H1 (cell line): ENCODE measurements around the gene BSN. TPM values are rescaled to one million over a fixed set of nuclear protein-coding genes. Genes with fewer than 3 reads are reported as not detected.

Experiments
- CTCF ChIA-PET: fragments of 300-600 bp; sonication (Branson Sonifier 250); formaldehyde crosslinking; loops from one replicate; lab custom pipeline; 2021; ENCODE audit not compliant: partially characterized antibody; lab: Charles Lee
- POLR2A ChIA-PET: fragments of 300-600 bp; sonication (Branson Sonifier 250); formaldehyde crosslinking; loops from one replicate; lab custom pipeline; 2021; ENCODE audit warnings: inconsistent platforms; ENCODE audit not compliant: partially characterized antibody; lab: Charles Lee
- DNase-seq, 2 experiments: peaks; one replicate each; pipeline versions ENCODE4 v3.0.0 to v3.0.0-alpha.2; 2010 to 2022; ENCODE audit warnings: low spot score in 2 of 2, low read depth in 1 of 2, mixed read lengths in 1 of 2
- FAIRE-seq: peaks from 2 replicates; lab custom pipeline; 2011; peaks lifted over from hg19 to GRCh38; lab: Jason Lieb, UNC
- H2AFZ ChIP-seq: 2 replicates; pipeline ENCODE4 v1.8.1; 2012; ENCODE audit warnings: low read length, inconsistent platforms
- H2AK5ac ChIP-seq: 2 replicates; pipeline ENCODE4 v1.6.1; 2013; ENCODE audit warnings: low read depth, low read length
- H2BK120ac ChIP-seq: replicated peaks from 2 replicates; pipeline ENCODE3; 2013; ENCODE audit warnings: low read depth, low read length, inconsistent platforms
- H2BK12ac ChIP-seq: 2 replicates; pipeline ENCODE4 v1.6.1; 2013; ENCODE audit warnings: low read depth, low read length
- H2BK15ac ChIP-seq: 2 replicates; pipeline ENCODE4 v1.6.1; 2013; ENCODE audit warnings: low read length
- H2BK20ac ChIP-seq: 2 replicates; pipeline ENCODE4 v1.6.1; 2013; ENCODE audit warnings: low read length
- H2BK5ac ChIP-seq: 2 replicates; pipeline ENCODE4 v1.6.1; 2013; ENCODE audit warnings: low read depth, low read length
- H3K14ac ChIP-seq: 2 replicates; pipeline ENCODE4 v1.6.1; 2013; ENCODE audit warnings: inconsistent platforms; ENCODE audit not compliant: insufficient read length
- H3K18ac ChIP-seq: 2 replicates; pipeline ENCODE4 v1.6.1; 2013; ENCODE audit warnings: low read length; ENCODE audit errors: extremely low read depth
- H3K23ac ChIP-seq: 2 replicates; pipeline ENCODE4 v1.6.1; 2013; ENCODE audit warnings: inconsistent platforms; ENCODE audit not compliant: insufficient read length
- H3K23me2 ChIP-seq: 2 replicates; pipeline ENCODE4 v1.6.1; 2013; ENCODE audit warnings: low read depth, low read length
- H3K27ac ChIP-seq: 2 replicates; pipeline ENCODE4 v1.6.1; 2011; ENCODE audit warnings: low read depth, low read length, inconsistent platforms
- H3K27me3 ChIP-seq, 4 experiments: replicated peaks in 1 of 4; 1 replicate in 1 of 4; 2 replicates in 3 of 4; pipeline versions ENCODE4 v1.6.1 to v1.8.1; 2011 to 2013; ENCODE audit warnings: low read length in 3 of 4, mild to moderate bottlenecking in 3 of 4, inconsistent platforms in 2 of 4, mixed read lengths in 2 of 4, moderate library complexity in 1 of 4; ENCODE audit not compliant: control insufficient read depth in 3 of 4, insufficient read depth in 3 of 4; ENCODE audit errors: extremely low read depth in 1 of 4
- H3K36me3 ChIP-seq, 4 experiments: 2 replicates each; pipeline versions ENCODE4 v1.6.1 to v1.8.1; 2011 to 2013; ENCODE audit warnings: mild to moderate bottlenecking in 4 of 4, low read length in 3 of 4, moderate library complexity in 2 of 4, control low read depth in 1 of 4, inconsistent platforms in 1 of 4; ENCODE audit not compliant: insufficient read depth in 4 of 4, control insufficient read depth in 2 of 4
- H3K4ac ChIP-seq: replicated peaks from 2 replicates; pipeline ENCODE3; 2013; ENCODE audit warnings: low read length, low read depth, mixed read lengths, inconsistent platforms; ENCODE audit not compliant: insufficient read length
- H3K4me1 ChIP-seq, 4 experiments: replicated peaks in 1 of 4; 1 replicate in 1 of 4; 2 replicates in 3 of 4; pipeline versions ENCODE4 v1.6.1 to v1.8.1; 2011 to 2013; ENCODE audit warnings: low read length in 3 of 4, inconsistent platforms in 2 of 4, mixed read lengths in 1 of 4; ENCODE audit not compliant: insufficient read depth in 4 of 4, control insufficient read depth in 3 of 4
- H3K4me2 ChIP-seq, 2 experiments: 2 replicates each; pipeline versions ENCODE4 v1.6.1 to v1.8.1; 2011 to 2013; ENCODE audit warnings: low read depth in 2 of 2, low read length in 2 of 2, control low read depth in 1 of 2, inconsistent platforms in 1 of 2, mild to moderate bottlenecking in 1 of 2; ENCODE audit not compliant: insufficient read depth in 1 of 2
- H3K4me3 ChIP-seq, 4 experiments: fragments of 200-600, 300-600 bp in 1 of 4; sonication (generic), shearing (Covaris generic), sonication (Bioruptor Twin) in 1 of 4; 2 replicates each; pipeline versions ENCODE4 v1.5.1 to v1.8.1; 2011 to 2016; ENCODE audit warnings: low read length in 4 of 4, low read depth in 3 of 4, control low read depth in 2 of 4, inconsistent platforms in 2 of 4, mild to moderate bottlenecking in 2 of 4, mixed read lengths in 1 of 4, moderate library complexity in 1 of 4; ENCODE audit not compliant: insufficient read depth in 2 of 4; ENCODE audit errors: extremely low read depth in 1 of 4
- H3K56ac ChIP-seq: replicated peaks from 2 replicates; pipeline ENCODE3; 2013; ENCODE audit warnings: low read depth, mild to moderate bottlenecking, mixed read lengths, low read length, inconsistent platforms; ENCODE audit not compliant: insufficient read length
- H3K79me1 ChIP-seq: 2 replicates; pipeline ENCODE4 v1.6.1; 2013; ENCODE audit warnings: low read depth, low read length, control low read depth
- H3K79me2 ChIP-seq, 2 experiments: 2 replicates each; pipeline versions ENCODE4 v1.6.1 to v1.8.1; 2012 to 2013; ENCODE audit warnings: low read length in 2 of 2, mild to moderate bottlenecking in 2 of 2, inconsistent platforms in 1 of 2; ENCODE audit not compliant: insufficient read depth in 2 of 2, control insufficient read depth in 1 of 2
- H3K9ac ChIP-seq, 4 experiments: replicated peaks in 1 of 4; 1 replicate in 1 of 4; 2 replicates in 3 of 4; pipeline versions ENCODE4 v1.6.1 to v1.8.1; 2011 to 2013; ENCODE audit warnings: low read depth in 3 of 4, low read length in 3 of 4, control low read depth in 2 of 4, mild to moderate bottlenecking in 2 of 4, moderate library complexity in 2 of 4, inconsistent platforms in 1 of 4; ENCODE audit errors: extremely low read depth in 1 of 4
- H3K9me3 ChIP-seq, 2 experiments: 2 replicates each; pipeline versions ENCODE4 v1.6.1 to v1.8.1; 2012 to 2013; ENCODE audit warnings: mild to moderate bottlenecking in 2 of 2, moderate library complexity in 2 of 2, control low read depth in 1 of 2, inconsistent platforms in 1 of 2, low read depth in 1 of 2, low read length in 1 of 2, mixed read lengths in 1 of 2; ENCODE audit not compliant: insufficient read depth in 2 of 2
- H4K20me1 ChIP-seq, 2 experiments: replicated peaks in 1 of 2; 2 replicates each; pipeline versions ENCODE3 to v1.8.1; 2011 to 2013; ENCODE audit warnings: inconsistent platforms in 2 of 2, low read length in 2 of 2, mild to moderate bottlenecking in 1 of 2; ENCODE audit not compliant: insufficient read depth in 2 of 2, control insufficient read depth in 1 of 2
- H4K5ac ChIP-seq: 2 replicates; pipeline ENCODE4 v1.6.1; 2013; ENCODE audit warnings: low read length, low read depth, mixed read lengths, inconsistent platforms; ENCODE audit not compliant: insufficient read length
- H4K8ac ChIP-seq: 2 replicates; pipeline ENCODE4 v1.8.0; 2013; ENCODE audit warnings: mild to moderate bottlenecking, moderate library complexity, low read length, inconsistent platforms; ENCODE audit not compliant: insufficient read depth; ENCODE audit errors: extremely low read depth
- H4K91ac ChIP-seq: replicated peaks from 2 replicates; pipeline ENCODE3; 2013; ENCODE audit warnings: low read length, mixed read lengths, inconsistent platforms; ENCODE audit not compliant: insufficient read length
- ATF2 ChIP-seq: IDR thresholded peaks from 2 replicates; pipeline ENCODE4 v1.6.1; 2012; ENCODE audit warnings: low read length, inconsistent platforms
- BACH1 ChIP-seq: IDR thresholded peaks from 2 replicates; pipeline ENCODE4 v1.6.1; 2012; ENCODE audit warnings: low read length, improper control_type of control experiment
- CEBPB ChIP-seq: IDR thresholded peaks from 2 replicates; pipeline ENCODE4 v1.6.1; 2012; ENCODE audit warnings: low read depth, low read length
- CHD2 ChIP-seq: IDR thresholded peaks from 2 replicates; pipeline ENCODE4 v1.6.1; 2012; ENCODE audit warnings: low read length, improper control_type of control experiment
- KDM1A ChIP-seq: fragments of 200-600, 300-600 bp; sonication (generic); IDR thresholded peaks from 2 replicates; pipeline ENCODE4 v1.7.1; 2016; ENCODE audit warnings: mild to moderate bottlenecking, low read length, borderline replicate concordance
- KDM5A ChIP-seq: fragments of 200-600 bp; IDR thresholded peaks from 2 replicates; pipeline ENCODE4 v1.7.1; 2012; ENCODE audit warnings: mild to moderate bottlenecking, low read length, inconsistent platforms, mixed read lengths
- PHF8 ChIP-seq: fragments of 200-600 bp; sonication (generic); conservative IDR thresholded peaks from 2 replicates; pipeline ENCODE4 v1.7.1; 2012; ENCODE audit warnings: low read depth, mild to moderate bottlenecking, inconsistent platforms, low read length, moderate library complexity
- SIX5 ChIP-seq: IDR thresholded peaks from 2 replicates; pipeline ENCODE4 v1.6.1; 2011; ENCODE audit warnings: mild to moderate bottlenecking, low read depth, low read length
- SP4 ChIP-seq: IDR thresholded peaks from 2 replicates; pipeline ENCODE4 v1.6.1; 2012; ENCODE audit warnings: low read length, inconsistent platforms
- SRF ChIP-seq: IDR thresholded peaks from 2 replicates; pipeline ENCODE4 v1.6.1; 2011; ENCODE audit warnings: mild to moderate bottlenecking, low read depth, low read length, moderate library complexity
- WGBS, 2 experiments: shearing (Covaris generic) in 1 of 2; methylation state at CpG; one replicate each; pipeline versions ENCODE4 v1.1.6 to v1.1.7; 2013 to 2015; ENCODE audit warnings: low lambda C conversion rate in 2 of 2, mixed read lengths in 2 of 2, inconsistent platforms in 1 of 2, low coverage in 1 of 2, missing lambda C conversion rate in 1 of 2; ENCODE audit not compliant: insufficient replicate concordance in 2 of 2, insufficient coverage in 1 of 2, insufficient read length in 1 of 2; ENCODE audit errors: extremely low coverage in 1 of 2, missing lambda C conversion rate in 1 of 2; 5-methylcytosine and 5-hydroxymethylcytosine counted together
- polyA plus RNA-seq, 7 experiments: library from polyadenylated mRNA; depleted of rRNA in 3 of 7; stranded (reverse) in 5 of 7; unstranded in 2 of 7; fragments of >200 nt in 5 of 7; fragments of 200-250 nt in 2 of 7; gene quantifications; 1 replicate in 5 of 7; 2 replicates in 1 of 7; 4 replicates in 1 of 7; pipeline versions ENCODE4 v1.2.1 to v1.2.3, GENCODE V29; 2011 to 2013; ENCODE audit warnings: missing spikeins in 2 of 7, mixed read lengths in 2 of 7
- total RNA-seq: library from RNA; stranded (reverse); fragmentation: NEBNext Ultra II Directional; extraction: Animal tissue kit (Norgen Biotek cat#: 25700); gene quantifications from 2 replicates; pipeline ENCODE4 v1.2.1, GENCODE V29; 2021

BSN gene
- total and polyA plus RNA-seq, 2 of the 8 experiments (the other 6 are each of a cell fraction or from before 2014, with no cell fraction given) = 0.60 to 3.0 TPM

- Histone ChIP-seq H3K4me1 (peaks cover 0 to 8% (median under 1%) of the 10 kb centered on the region in 4 experiments; a peak in 1 of 7 replicates), H3K18ac (no peak overlapping the region), H2BK20ac (no peak overlapping the region), H3K27me3 (no peaks in the 10 kb centered on the region), H3K9me3 (no peaks in the 10 kb centered on the region), H3K23ac (no peak overlapping the region), H3K27ac (no peak overlapping the region), H4K8ac (no peak overlapping the region; the same call in 1 of the 2 replicates), H2AFZ (no peak overlapping the region), H4K91ac (no peak overlapping the region), H3K4me2 (no peak overlapping the region), H4K5ac (no peak overlapping the region), H3K14ac (no peak overlapping the region), H3K79me1 (no peaks in the 10 kb centered on the region; the same call in 1 of the 2 replicates), H2BK15ac (no peak overlapping the region), H3K79me2 (no peaks in the 10 kb centered on the region), H3K23me2 (no peaks in the 10 kb centered on the region), H2BK5ac (no peak overlapping the region), H3K4ac (no peak overlapping the region), H3K36me3 (no peaks in the 10 kb centered on the region), H3K9ac (no peak overlapping the region), H2AK5ac (no peak overlapping the region), H3K4me3 (no peak overlapping the region), H3K56ac (no peak overlapping the region), H2BK120ac (no peak overlapping the region), H4K20me1 (no peaks in the 10 kb centered on the region), H2BK12ac (no peak overlapping the region)
- DNase-seq = no peak
- 92% methylated on average over 10 of the region's 11 CpGs; no CpG with 5 or more reads in 1 of the 2 experiments for WGBS, 2 experiments
- ChIA-PET CTCF (interaction anchor here (0.6 to 3.9 kb wide), 7 partner anchors 8 to 127 kb away, joined by 3 to 21 read pairs (median 4); no protein-coding TSS in a partner anchor), POLR2A (interaction anchor here (1.6 kb wide), 1 partner anchor 9 kb away, joined by 5 read pairs; no protein-coding TSS in a partner anchor)
- FAIRE-seq = no peak
- no peak for TF ChIP-seq CEBPB
- no peak for TF ChIP-seq SIX5
- no peak for TF ChIP-seq KDM5A
- no peak for TF ChIP-seq SRF
- TF ChIP-seq PHF8 = no peak
- TF ChIP-seq KDM1A = no peak
- no peak for TF ChIP-seq SP4
- no peak for TF ChIP-seq CHD2
- no peak for TF ChIP-seq BACH1
- TF ChIP-seq ATF2 = no peak
Measured at GRCh38 chr3:49664300-49664699, 110.0 kb downstream of the BSN start.
